GM12801 (cell line): ENCODE results near the gene PRXL2B.

Experiments
- TF ChIP-seq, protein P1 (sequence below): IDR thresholded peaks from one replicate; pipeline ENCODE4 v1.5.1; 2011; ENCODE audit warnings: control low read depth; ENCODE audit not compliant: insufficient read length; ENCODE audit errors: extremely low read depth

PRXL2B gene

DNA sequence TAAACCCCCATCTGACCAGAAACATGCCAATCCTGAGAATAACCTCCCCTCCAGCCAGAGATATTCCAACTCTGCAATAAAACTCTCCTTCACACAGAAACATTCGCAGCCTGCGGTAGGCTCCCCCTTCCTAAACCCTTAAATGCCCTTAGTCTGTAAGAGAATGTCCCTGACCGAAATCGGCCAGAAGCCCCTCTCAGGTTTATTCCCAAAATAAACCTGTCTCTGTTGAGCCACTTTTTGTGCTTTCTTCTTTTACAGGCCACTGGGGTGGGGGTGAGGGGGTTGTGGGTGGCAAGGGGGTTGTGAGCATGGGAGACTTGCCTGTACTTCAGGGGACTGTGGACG lies 4.6 kb downstream of the PRXL2B start:
- TF ChIP-seq, protein P1, sequence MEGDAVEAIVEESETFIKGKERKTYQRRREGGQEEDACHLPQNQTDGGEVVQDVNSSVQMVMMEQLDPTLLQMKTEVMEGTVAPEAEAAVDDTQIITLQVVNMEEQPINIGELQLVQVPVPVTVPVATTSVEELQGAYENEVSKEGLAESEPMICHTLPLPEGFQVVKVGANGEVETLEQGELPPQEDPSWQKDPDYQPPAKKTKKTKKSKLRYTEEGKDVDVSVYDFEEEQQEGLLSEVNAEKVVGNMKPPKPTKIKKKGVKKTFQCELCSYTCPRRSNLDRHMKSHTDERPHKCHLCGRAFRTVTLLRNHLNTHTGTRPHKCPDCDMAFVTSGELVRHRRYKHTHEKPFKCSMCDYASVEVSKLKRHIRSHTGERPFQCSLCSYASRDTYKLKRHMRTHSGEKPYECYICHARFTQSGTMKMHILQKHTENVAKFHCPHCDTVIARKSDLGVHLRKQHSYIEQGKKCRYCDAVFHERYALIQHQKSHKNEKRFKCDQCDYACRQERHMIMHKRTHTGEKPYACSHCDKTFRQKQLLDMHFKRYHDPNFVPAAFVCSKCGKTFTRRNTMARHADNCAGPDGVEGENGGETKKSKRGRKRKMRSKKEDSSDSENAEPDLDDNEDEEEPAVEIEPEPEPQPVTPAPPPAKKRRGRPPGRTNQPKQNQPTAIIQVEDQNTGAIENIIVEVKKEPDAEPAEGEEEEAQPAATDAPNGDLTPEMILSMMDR: no peak

DNA sequence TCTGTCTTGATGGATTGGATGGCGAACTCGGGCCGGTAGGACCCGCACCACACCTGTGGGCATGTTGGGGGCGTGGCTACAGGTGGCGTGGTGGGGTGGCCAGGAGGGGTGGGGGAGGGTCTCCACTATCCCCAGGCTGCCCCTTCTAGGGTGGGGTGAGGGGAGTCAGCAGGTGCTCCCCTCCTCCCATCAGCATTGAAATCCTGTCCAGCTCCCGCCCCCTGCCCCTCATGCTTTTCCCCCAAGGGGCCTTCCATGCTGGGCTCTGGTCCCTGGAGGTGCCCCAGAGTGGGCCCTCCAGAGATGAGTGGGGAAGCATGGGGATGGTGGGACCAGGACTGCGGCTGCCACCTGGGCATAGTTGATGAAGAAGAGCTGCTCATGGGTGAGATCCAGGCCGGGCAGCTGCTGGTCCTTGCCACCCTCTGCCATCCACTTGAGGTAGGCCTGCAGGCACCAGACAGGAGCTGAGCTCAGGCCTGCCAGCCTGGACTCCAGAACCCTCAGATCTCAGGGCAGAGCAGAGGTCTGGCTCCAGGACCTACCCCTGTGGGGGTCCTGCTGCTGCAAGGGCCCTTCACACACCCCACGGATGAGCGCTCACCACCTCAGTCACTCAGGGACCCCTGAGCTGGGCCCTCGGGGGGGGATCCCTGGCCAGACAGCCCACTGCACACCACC lies 5.1 kb downstream of the PRXL2B start:
- TF ChIP-seq, protein P1: no peak

DNA sequence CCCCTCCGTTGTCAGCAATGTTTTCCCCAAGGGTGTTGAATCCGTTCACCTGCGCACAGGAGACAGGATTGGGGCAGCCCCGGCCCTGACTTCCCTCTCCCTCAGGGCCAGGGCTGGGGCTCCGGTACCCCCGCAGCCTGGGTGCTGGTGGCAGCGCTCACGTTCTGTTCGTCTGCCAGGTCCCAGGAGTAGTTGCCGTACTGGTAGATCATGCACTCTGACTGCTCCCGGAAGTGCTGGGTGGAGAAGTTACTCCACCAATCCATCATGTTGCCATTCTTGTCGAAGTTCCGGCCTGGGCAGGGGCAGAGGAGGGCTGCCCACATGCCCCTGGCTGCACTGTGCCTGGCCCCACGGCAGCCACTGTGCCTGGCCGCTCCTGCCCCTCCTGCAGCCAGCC lies 6.1 kb downstream of the PRXL2B start:
- TF ChIP-seq, protein P1: no peak

DNA sequence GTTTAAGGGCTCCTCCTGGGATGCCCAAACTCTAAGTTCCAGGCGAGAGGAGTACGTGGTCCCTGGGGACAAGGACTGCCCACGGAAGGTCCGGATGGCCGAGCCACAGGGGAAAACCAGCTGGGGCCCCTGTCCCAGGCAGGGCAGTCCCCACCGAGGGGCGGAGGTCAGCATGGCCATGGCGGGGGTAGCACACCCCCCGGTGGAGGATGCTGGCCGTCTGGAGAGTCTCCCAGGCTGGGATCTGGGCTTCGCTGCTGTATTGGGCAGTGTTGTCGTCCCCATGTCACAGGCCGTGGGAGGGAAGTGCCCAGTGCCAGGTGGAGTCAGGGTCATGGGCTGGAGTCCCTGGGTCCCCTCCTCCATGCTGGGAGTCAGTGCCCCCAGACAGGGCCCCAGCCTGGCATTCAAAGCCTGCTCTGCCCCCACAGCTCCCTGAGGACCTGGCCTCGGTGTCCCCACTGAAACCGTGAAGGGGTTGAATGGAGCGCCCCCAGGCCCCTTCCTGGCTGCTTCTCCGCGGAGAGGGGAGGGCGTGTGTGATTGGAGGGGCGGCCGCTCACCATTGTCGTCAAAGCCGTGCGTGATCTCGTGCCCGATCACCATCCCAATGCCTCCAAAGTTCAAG lies 6.8 kb downstream of the PRXL2B start:
- TF ChIP-seq, protein P1: no peak

DNA sequence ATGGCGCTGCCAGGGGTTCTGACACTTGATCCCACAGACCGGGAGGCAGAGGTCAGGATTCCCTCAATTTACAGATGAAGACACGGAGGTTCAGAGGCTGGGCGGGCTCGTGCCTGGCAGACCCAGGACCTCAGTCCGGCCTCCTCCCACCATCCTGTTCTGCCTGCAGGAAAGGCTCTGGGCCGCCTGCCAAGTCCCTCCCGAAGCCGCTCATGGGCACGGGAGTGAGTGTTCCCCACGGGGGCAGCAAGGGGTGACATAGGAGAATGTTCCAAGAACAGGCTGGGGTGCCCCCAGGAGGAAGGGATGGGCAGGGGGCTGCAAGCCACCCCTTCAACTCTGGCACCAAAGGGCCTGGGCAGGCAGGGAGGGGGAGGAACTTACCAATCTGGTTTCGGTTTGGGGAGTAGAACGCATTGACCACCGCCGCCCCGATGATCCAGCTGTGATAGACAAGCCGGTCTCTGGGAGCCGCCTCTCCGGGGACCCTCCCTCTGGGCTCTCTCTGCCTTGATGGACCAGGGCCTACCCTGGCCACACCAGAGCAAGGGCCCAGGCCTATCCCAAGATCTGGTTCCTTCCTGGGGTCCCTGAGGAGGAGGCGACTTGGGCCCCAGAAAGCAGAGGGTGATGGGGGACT lies 7.5 kb downstream of the PRXL2B start:
- TF ChIP-seq, protein P1: no peak

DNA sequence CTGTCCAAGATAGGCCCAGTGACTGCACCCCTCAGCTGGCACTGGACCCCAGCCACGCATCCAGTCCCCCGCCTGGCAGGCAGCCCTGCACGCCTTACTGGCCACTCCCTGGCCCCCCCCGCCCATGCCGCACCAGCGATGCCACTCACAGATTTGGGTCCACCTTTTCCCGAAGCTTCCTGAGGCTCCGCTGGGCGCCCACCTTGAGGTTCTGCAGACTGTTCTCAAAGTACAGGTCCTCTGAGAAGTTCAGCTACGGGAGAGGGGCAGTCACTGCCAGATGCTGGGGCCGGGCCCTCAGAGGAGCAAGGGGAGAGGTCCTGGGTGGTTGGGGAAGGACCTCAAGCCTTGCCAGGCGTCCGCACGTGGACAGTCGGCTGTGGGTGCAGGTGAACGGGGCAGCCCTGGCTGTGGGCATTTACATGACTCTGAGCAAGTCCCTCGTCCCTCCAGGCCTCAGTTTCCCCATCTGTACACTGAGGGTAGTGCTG lies 8.1 kb downstream of the PRXL2B start:
- TF ChIP-seq, protein P1: no peak

DNA sequence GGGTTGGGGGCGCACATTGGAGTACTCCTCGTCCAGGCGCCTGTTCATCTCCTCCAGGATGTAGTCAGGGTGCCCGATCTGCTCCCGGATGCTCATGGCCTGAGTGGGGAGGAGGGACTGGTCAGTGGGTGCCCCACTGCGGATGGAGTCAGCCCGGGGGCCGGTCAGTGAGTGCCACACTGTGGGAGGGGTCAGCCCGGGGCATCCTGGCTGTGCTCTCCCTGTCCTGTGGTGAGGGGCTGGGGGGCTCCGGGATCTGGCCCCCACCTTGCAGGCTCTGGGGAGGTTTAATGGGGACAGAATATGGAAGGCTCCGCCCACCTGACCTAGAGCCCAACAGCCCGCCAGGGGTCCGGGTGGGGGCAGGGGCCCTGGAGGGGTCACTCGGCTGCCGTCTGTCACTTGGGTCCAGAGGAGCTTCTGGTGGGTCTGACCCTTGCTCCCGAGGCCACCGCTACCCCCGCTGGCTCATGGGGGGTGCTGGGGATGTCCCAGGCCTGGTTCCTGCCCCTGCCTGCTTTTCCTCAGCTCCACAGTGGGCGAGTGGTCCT lies 8.8 kb downstream of the PRXL2B start:
- TF ChIP-seq, protein P1: no peak
